NCI-H2107 (cell line): ENCODE results near the gene ALDH18A1.

ENCODE experiments used
- DNase-seq: peaks from one replicate; lab custom pipeline; 2025; lab: John Stamatoyannopoulos, UW

The ALDH18A1 gene

DNA sequence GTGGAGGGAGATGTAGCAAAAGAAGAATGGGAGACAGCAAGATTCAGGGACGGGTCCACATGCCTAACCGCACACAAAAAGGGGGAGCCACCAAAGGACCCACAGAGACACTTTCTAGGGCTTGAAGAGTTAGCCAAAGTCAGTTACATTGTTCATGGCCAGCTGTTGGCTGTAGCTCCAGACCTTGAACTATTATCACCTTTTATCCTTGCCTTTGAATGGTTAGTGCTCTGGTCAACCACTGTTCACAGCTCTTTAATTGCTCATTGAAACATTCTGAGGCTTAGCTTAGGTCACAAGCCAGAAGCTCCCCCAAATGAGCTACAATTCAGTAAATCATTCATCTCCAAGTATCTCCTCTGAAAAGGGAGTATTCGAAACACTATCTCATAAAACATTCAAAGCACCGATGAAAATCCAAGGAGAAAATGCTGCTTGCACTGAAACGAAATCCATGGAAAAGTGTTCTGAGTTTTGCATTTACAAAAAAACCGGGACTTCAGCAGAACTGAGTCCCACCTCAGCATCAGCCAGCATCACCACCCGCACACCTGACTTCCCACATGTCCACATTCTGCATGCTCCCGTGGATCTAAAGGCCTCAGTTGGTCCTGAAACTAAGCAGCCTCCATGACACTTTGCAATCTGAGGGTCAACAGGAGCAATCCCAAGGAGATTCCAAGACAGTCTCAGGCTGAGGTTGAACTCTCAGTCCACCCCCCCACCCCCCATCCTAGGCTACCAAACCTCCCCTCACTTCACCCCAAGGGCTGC is 99.3 kb downstream of the ALDH18A1 start:
- no peak for DNase-seq
